ENCODE measurements around the gene OGFRL1. TPM values are rescaled to one million over a fixed set of nuclear protein-coding genes. Genes with fewer than 3 reads are reported as not detected.

Gene OGFRL1
- total and polyA plus RNA-seq, 2 of the 13 experiments (the other 11 are each of a cell fraction or from before 2014, with no cell fraction given) = 0.26 to 0.80 TPM

- peak overlapping the region; percentile 52 to 76 (median 62) for H3K4me3 ChIP-seq (replicated peaks in 1 of 3; ENCODE audit: insufficient read depth in 1 of 3, low read depth in 2 of 3, low read length in 3 of 3)
- no peaks in the 10 kb centered on the region for H4K20me1 ChIP-seq (ENCODE audit: insufficient read depth, low read length)
- ATAC-seq = peak; percentile 75
- no peaks in the 10 kb centered on the region for H3K79me2 ChIP-seq (ENCODE audit: insufficient read depth, low read length)
- DNase-seq (ENCODE audit: low spot score) = no peak
- in situ Hi-C loops (cut with HindIII; ENCODE audit: extremely low pct_ligation_motif_present, low pct_unique_long_range_greater_than_20kb) (no loop called here), intact Hi-C loops (cut with micrococcal nuclease; ENCODE audit: unreplicated experiment) (loop anchor here (2.0 kb wide), 1 partner anchor 60 kb away; no protein-coding TSS in a partner anchor)
- H2AFZ ChIP-seq (ENCODE audit: low read length) = no peak overlapping the region
- H3K9me3 ChIP-seq (ENCODE audit: low read length) = no peaks in the 10 kb centered on the region
- peak overlapping the region; percentile 88 for H3K4me2 ChIP-seq (ENCODE audit: low read depth, low read length)
- no peaks in the 10 kb centered on the region for H3K36me3 ChIP-seq (replicated peaks in 1 of 2; ENCODE audit: control insufficient read depth in 1 of 2, insufficient read depth in 2 of 2, low read length in 2 of 2)
- no TSS peak for BruUV-seq (replicated peaks)
- WGBS (ENCODE audit: low lambda C conversion rate) = 10% methylated on average over 9 of the region's 57 CpGs
- H3K27me3 ChIP-seq (ENCODE audit: control insufficient read depth in 1 of 2, insufficient read depth in 2 of 2, low read length in 2 of 2) = peaks cover 0 to 11% of the 10 kb centered on the region in 2 experiments; a peak in 2 of 5 replicates
- ChIA-PET CTCF (ENCODE audit: low intra/inter-chr PET ratio, low total read pairs) (no interaction called here), POLR2A (no interaction called here)
- no peak for FAIRE-seq
- TF ChIP-seq ZNF432 (CRISPR knock-in tag; IDR thresholded peaks at IDR 0.05; ENCODE audit: borderline replicate concordance) = no peak
- peak; percentile 17 for TF ChIP-seq ZFY (CRISPR knock-in tag; IDR thresholded peaks at IDR 0.05)
- no peak for TF ChIP-seq ZNF781 (CRISPR knock-in tag; IDR thresholded peaks at IDR 0.05; ENCODE audit: borderline replicate concordance, not compliant biosample characterization)
- TF ChIP-seq ZNF629 (CRISPR knock-in tag; conservative IDR thresholded peaks at IDR 0.05) = no peak
- TF ChIP-seq LCORL (IDR thresholded peaks at IDR 0.05) = no peak
- no peak for TF ChIP-seq LCORL (CRISPR knock-in tag; IDR thresholded peaks at IDR 0.05)
- 0 out of 2 replicates have a peak, but pooled peaks have one; percentile 14 for TF ChIP-seq ZFX (CRISPR knock-in tag; IDR thresholded peaks at IDR 0.05; ENCODE audit: low read depth)
- no peak for TF ChIP-seq ZNF33B (CRISPR knock-in tag; IDR thresholded peaks at IDR 0.05)
- TF ChIP-seq CREB1 (IDR thresholded peaks at IDR 0.05) = peak; percentile 51; the same call in 1 of the 2 replicates
- no peak for TF ChIP-seq CREB1 (CRISPR knock-in tag; IDR thresholded peaks at IDR 0.05)
- 0 out of 2 replicates have a peak, but pooled peaks have one; percentile 10 for TF ChIP-seq PHF8 (CRISPR knock-in tag; IDR thresholded peaks at IDR 0.05)
- peak; percentile 25; the same call in 1 of the 2 replicates for TF ChIP-seq UBTF (CRISPR knock-in tag; IDR thresholded peaks at IDR 0.05)
- H3K27ac ChIP-seq (ENCODE audit: extremely low read length, insufficient read depth, low read length) = no peak overlapping the region
- H3K9ac ChIP-seq (ENCODE audit: insufficient read depth, low read depth, low read length) = peak overlapping the region; percentile 46; the same call in 1 of the 2 replicates
- H3K4me1 ChIP-seq (ENCODE audit: insufficient read depth, low read length) = peaks cover 15% of the 10 kb centered on the region
Observed at GRCh38 chr6:71289039-71289801, 609 bp downstream of the OGFRL1 start.

All from HepG2 (cell line).